Progenitor cell of endocrine pancreas (in vitro differentiated cells): ENCODE data around the gene ZEB1. TPM values are rescaled to one million over a fixed set of nuclear protein-coding genes. Genes with fewer than 3 reads are reported as not detected.
"Not testable (repeated sequence)": the region's sequence is repeated elsewhere in the genome, so short reads cannot be mapped to it uniquely, and the experiment has no call there.

ENCODE experiments used
- DNase-seq: peaks from one replicate; pipeline ENCODE4 v3.0.0; 2021; ENCODE audit warnings: low spot score; ENCODE audit not compliant: unreplicated experiment
- H3K27ac Mint-ChIP-seq: 2 replicates; pipeline ENCODE4 v1.8.0; 2021; ENCODE audit warnings: mild to moderate bottlenecking, moderate library complexity, mixed read lengths
- H3K27me3 Mint-ChIP-seq: 2 replicates; pipeline ENCODE4 v1.8.0; 2021; ENCODE audit warnings: mixed read lengths
- H3K36me3 Mint-ChIP-seq: 2 replicates; pipeline ENCODE4 v1.8.0; 2022; ENCODE audit warnings: mixed read lengths; ENCODE audit not compliant: insufficient read depth
- H3K4me1 Mint-ChIP-seq: 2 replicates; pipeline ENCODE4 v1.8.0; 2021; ENCODE audit warnings: low read depth, mixed read lengths
- H3K4me3 Mint-ChIP-seq: 2 replicates; pipeline ENCODE4 v1.8.0; 2021; ENCODE audit warnings: low read depth, mild to moderate bottlenecking, moderate library complexity, mixed read lengths
- H3K9me3 Mint-ChIP-seq: 2 replicates; pipeline ENCODE4 v1.8.0; 2021; ENCODE audit warnings: low read depth, mixed read lengths
- CTCF ChIP-seq: fragments of 200-600 bp; sonication (generic); IDR thresholded peaks from one replicate; pipeline ENCODE4 v1.5.0; 2021; ENCODE audit warnings: antibody characterized with exemption, mild to moderate bottlenecking; ENCODE audit not compliant: unreplicated experiment
- total RNA-seq: library from RNA; stranded (reverse); gene quantifications from 2 replicates; pipeline ENCODE4 v1.2.1, GENCODE V29; 2021

ZEB1 gene
- total RNA-seq, 1 donor from 2014 or later = 1.7 TPM

DNA sequence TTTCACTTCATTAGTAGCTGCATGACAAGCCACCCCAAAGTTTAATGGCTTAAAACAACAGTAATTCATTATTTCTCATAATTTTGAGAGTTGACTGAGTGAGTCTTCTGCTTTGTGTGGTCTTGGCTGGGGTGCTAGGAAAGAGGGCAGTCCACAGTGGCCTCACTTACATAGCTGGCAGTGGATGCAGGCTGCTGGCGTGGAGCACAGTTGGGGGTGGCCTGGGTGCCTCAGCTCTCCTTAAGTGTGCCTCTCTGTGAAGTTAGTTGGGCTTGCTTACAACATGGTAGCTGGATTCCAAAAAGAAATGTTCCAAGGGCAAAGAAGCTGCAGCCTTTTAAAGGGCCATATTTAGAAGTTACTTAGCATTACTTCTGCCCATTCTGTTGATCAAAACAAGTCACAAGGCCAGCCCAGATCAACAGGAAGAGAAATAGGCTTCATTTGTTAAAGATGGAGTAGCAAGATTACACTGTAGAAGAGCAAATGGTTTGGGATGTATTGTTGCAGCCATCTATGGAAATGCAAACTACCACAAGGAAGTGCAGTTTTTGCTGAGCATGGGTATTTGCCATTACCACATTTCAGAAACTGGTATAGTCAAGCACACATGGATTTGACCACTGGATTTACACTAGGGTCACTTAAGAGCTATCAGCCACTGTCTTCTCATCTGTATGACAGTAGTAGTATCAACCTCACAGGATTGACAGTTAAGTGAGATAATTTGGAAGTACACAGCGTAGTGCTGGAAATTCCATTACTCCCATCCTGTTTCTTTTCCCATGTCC lies 33.6 kb downstream of the ZEB1 start:
- Mint-ChIP-seq H3K4me1 (no peaks in the 10 kb centered on the region), H3K27me3 (no peaks in the 10 kb centered on the region), H3K9me3 (no peaks in the 10 kb centered on the region), H3K4me3 (no peak overlapping the region), H3K36me3 (no peaks in the 10 kb centered on the region), H3K27ac (no peak overlapping the region)
- no peak for DNase-seq
- TF ChIP-seq CTCF = no peak

DNA sequence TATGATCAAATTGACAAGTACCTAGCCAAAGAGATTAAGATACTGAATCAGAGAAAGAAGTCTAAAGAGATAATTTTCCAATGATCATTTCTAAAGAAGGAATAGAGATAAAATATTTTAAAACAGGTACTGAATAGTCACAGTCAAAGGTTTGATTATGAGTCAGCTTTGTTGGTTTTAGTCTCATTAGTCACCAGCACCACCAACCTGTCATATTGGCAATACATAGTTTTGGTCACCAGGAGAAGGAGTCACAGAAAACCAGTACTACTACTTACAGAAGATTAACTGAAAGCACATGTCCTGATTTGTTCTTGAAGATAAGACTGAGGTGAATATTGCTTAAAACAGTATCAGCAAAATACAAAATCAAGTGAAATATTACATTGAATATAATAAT lies 34.6 kb downstream of the ZEB1 start:
- H3K4me1 Mint-ChIP-seq = no peaks in the 10 kb centered on the region
- H3K4me3 Mint-ChIP-seq = no peak overlapping the region
- no peak for TF ChIP-seq CTCF
- DNase-seq = no peak
- no peaks in the 10 kb centered on the region for H3K36me3 Mint-ChIP-seq
- H3K9me3 Mint-ChIP-seq = no peaks in the 10 kb centered on the region
- no peaks in the 10 kb centered on the region for H3K27me3 Mint-ChIP-seq
- H3K27ac Mint-ChIP-seq = no peak overlapping the region

DNA sequence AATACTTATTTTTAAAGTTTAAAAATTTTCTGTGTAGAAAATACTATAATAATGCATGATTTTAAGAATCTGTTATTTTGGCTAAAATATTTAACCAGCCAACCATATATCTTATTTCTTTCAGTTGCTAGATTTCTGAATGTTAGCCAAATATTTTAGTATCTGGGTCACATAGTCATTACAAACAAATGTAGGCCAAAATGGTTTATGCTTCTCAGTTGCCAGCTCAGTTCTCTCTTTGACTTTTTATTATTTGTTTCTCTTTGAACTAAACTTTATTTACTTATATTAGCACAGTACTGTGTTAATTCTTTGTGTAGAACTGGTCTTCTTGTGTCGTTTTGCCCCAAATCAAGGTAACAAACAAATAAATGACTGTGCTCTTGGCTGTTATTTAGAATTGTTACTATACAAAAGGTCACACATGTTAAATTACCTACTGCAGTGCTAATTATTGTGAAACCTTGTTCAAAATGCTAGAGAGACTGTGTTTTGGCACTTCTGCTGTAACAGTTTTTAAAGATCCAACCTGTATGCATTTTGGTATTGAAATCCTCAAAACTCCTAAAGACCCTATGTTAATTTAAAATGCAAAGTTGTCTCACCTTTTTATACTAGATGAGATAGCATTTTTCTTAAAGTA lies 39.8 kb downstream of the ZEB1 start:
- H3K27ac Mint-ChIP-seq = no peak overlapping the region

DNA sequence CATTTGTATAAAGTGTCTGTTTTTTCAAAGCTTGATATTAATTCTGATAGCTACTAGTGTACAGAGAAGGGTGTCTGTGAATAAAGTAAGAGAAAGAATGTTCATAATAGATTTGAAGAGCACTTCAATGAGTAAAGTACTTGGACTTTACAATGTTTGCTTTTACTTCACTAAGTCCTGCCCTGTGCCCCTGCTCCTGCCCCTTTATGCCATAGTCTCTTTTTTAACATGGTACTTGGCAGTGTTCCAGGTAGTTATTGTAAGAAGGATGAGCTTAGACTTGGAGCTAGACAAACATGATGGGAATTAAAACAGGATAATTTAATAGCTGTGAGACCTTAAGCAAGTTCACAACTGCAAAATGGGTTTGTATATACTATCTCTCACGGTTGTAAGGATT lies 41.0 kb downstream of the ZEB1 start:
- Mint-ChIP-seq H3K4me1 (no peaks in the 10 kb centered on the region), H3K36me3 (peaks cover 2% of the 10 kb centered on the region), H3K9me3 (no peaks in the 10 kb centered on the region), H3K4me3 (no peak overlapping the region), H3K27ac (no peak overlapping the region), H3K27me3 (no peaks in the 10 kb centered on the region)
- no peak for TF ChIP-seq CTCF
- no peak for DNase-seq

More for the DNA sequence above, 39.8 kb downstream of the ZEB1 start:
- no peak for TF ChIP-seq CTCF
- Mint-ChIP-seq H3K4me1 (no peaks in the 10 kb centered on the region), H3K27me3 (no peaks in the 10 kb centered on the region), H3K4me3 (no peak overlapping the region), H3K9me3 (no peaks in the 10 kb centered on the region), H3K36me3 (peaks cover 2% of the 10 kb centered on the region)
- DNase-seq = no peak

- DNase-seq, H3K9me3 Mint-ChIP-seq, H3K36me3 Mint-ChIP-seq, H3K4me3 Mint-ChIP-seq, H3K27ac Mint-ChIP-seq, H3K27me3 Mint-ChIP-seq, H3K4me1 Mint-ChIP-seq: not testable (repeated sequence)
Observed at GRCh38 chr10:31361475-31361874, 42.5 kb downstream of the ZEB1 start.
